ENCODE results near the gene RASSF6.

RASSF6 gene

GRCh38 chr4:73619346-73619745, 890 bp downstream of the RASSF6 start:
- no peak for TF ChIP-seq FOXP2 (optimal IDR thresholded peaks at IDR 0.05; ENCODE audit: borderline replicate concordance, extremely low read depth, extremely low read length, insufficient read depth)
- TF ChIP-seq SIN3A (IDR thresholded peaks at IDR 0.05; ENCODE audit: borderline replicate concordance, insufficient read depth, low read length) = no peak
- no peak for TF ChIP-seq TAF1 (IDR thresholded peaks at IDR 0.05; ENCODE audit: borderline replicate concordance, insufficient read depth, low read length)
- no peak for TF ChIP-seq POLR2AphosphoS5 (IDR thresholded peaks at IDR 0.05; ENCODE audit: low read depth, low read length)

GRCh38 chr4:73617256-73617655, 3.0 kb downstream of the RASSF6 start:
- no peak for TF ChIP-seq FOXP2 (optimal IDR thresholded peaks at IDR 0.05; ENCODE audit: borderline replicate concordance, extremely low read depth, extremely low read length, insufficient read depth)
- TF ChIP-seq POLR2AphosphoS5 (IDR thresholded peaks at IDR 0.05; ENCODE audit: low read depth, low read length) = no peak
- TF ChIP-seq REST (IDR thresholded peaks at IDR 0.05; ENCODE audit: insufficient read depth in 1 of 2, low read depth in 2 of 2, low read length in 2 of 2) = no peak
- TF ChIP-seq TAF1 (IDR thresholded peaks at IDR 0.05; ENCODE audit: borderline replicate concordance, insufficient read depth, low read length) = no peak
- TF ChIP-seq SIN3A (IDR thresholded peaks at IDR 0.05; ENCODE audit: borderline replicate concordance, insufficient read depth, low read length) = no peak

GRCh38 chr4:73615613-73616012, 4.6 kb downstream of the RASSF6 start:
- no peak for TF ChIP-seq SIN3A (IDR thresholded peaks at IDR 0.05; ENCODE audit: borderline replicate concordance, insufficient read depth, low read length)
- TF ChIP-seq POLR2AphosphoS5 (IDR thresholded peaks at IDR 0.05; ENCODE audit: low read depth, low read length) = no peak
- TF ChIP-seq TAF1 (IDR thresholded peaks at IDR 0.05; ENCODE audit: borderline replicate concordance, insufficient read depth, low read length) = no peak
- no peak for TF ChIP-seq REST (IDR thresholded peaks at IDR 0.05; ENCODE audit: insufficient read depth in 1 of 2, low read depth in 2 of 2, low read length in 2 of 2)
- no peak for TF ChIP-seq FOXP2 (optimal IDR thresholded peaks at IDR 0.05; ENCODE audit: borderline replicate concordance, extremely low read depth, extremely low read length, insufficient read depth)

- no peak for TF ChIP-seq FOXP2 (optimal IDR thresholded peaks at IDR 0.05; ENCODE audit: borderline replicate concordance, extremely low read depth, extremely low read length, insufficient read depth)
- TF ChIP-seq SIN3A (IDR thresholded peaks at IDR 0.05; ENCODE audit: borderline replicate concordance, insufficient read depth, low read length) = no peak
- TF ChIP-seq TAF1 (IDR thresholded peaks at IDR 0.05; ENCODE audit: borderline replicate concordance, insufficient read depth, low read length) = no peak
- TF ChIP-seq POLR2AphosphoS5 (IDR thresholded peaks at IDR 0.05; ENCODE audit: low read depth, low read length) = no peak
- TF ChIP-seq REST (IDR thresholded peaks at IDR 0.05; ENCODE audit: insufficient read depth in 1 of 2, low read depth in 2 of 2, low read length in 2 of 2) = no peak
These were observed 5.8 kb downstream of the RASSF6 start for GRCh38 chr4:73614311-73614867.

GRCh38 chr4:73613130-73613529, 7.1 kb downstream of the RASSF6 start:
- TF ChIP-seq REST (IDR thresholded peaks at IDR 0.05; ENCODE audit: insufficient read depth in 1 of 2, low read depth in 2 of 2, low read length in 2 of 2) = no peak
